Activated naive CD8-positive, alpha-beta T cell treated with anti-CD3 and anti-CD28 coated beads for 36 hours (primary cell): ENCODE results near the gene BATF2. TPM values are rescaled to one million over a fixed set of nuclear protein-coding genes. Genes with fewer than 3 reads are reported as not detected.
A peak's percentile ranks its signal among the peaks of the same experiment; 100 is the strongest.
"Not testable (repeated sequence)": the region's sequence is repeated elsewhere in the genome, so short reads cannot be mapped to it uniquely, and the experiment has no call there.

Experiments used
- DNase-seq: peaks from one replicate; pipeline ENCODE4 v3.0.0; 2021
- H3K27ac Mint-ChIP-seq: one replicate; pipeline ENCODE4 v1.8.0; 2022; ENCODE audit warnings: mild to moderate bottlenecking, moderate library complexity, mixed read lengths
- H3K27me3 Mint-ChIP-seq: one replicate; pipeline ENCODE4 v1.8.0; 2022; ENCODE audit warnings: mild to moderate bottlenecking, mixed read lengths
- H3K36me3 Mint-ChIP-seq: one replicate; pipeline ENCODE4 v1.8.0; 2021; ENCODE audit warnings: mild to moderate bottlenecking, mixed read lengths
- H3K4me1 Mint-ChIP-seq: one replicate; pipeline ENCODE4 v1.8.0; 2021; ENCODE audit warnings: mixed read lengths
- H3K4me3 Mint-ChIP-seq: one replicate; pipeline ENCODE4 v1.8.0; 2022; ENCODE audit warnings: mild to moderate bottlenecking, moderate library complexity, mixed read lengths
- H3K9me3 Mint-ChIP-seq: one replicate; pipeline ENCODE4 v1.8.0; 2022; ENCODE audit warnings: mixed read lengths
- total RNA-seq, 2 experiments: library from RNA; stranded (reverse); gene quantifications; one replicate each; pipeline ENCODE4 v1.2.3, GENCODE V29; 2021

The BATF2 gene
- total RNA-seq, 2 experiments from 2014 or later, result 0.08 TPM; not detected in 1

DNA sequence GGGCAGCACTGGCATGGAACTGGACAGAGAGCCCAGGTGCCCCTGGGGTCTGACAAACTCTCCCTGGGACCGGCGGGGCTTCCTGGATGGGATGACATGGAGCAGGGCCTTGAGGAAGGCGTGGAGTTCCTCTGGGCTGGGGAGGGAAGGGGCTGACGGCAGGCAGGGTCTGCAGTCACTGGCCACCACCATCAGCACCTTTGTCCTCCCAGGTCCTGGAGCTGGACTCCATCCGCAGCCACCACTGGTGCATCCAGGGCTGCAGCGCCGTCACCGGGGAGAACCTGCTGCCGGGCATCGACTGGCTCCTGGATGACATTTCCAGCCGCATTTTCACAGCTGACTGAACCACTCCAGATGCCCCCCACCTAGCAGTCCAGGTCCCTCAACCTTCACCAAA is 24.7 kb upstream of the BATF2 start:
- no peaks in the 10 kb centered on the region for H3K27me3 Mint-ChIP-seq

DNA sequence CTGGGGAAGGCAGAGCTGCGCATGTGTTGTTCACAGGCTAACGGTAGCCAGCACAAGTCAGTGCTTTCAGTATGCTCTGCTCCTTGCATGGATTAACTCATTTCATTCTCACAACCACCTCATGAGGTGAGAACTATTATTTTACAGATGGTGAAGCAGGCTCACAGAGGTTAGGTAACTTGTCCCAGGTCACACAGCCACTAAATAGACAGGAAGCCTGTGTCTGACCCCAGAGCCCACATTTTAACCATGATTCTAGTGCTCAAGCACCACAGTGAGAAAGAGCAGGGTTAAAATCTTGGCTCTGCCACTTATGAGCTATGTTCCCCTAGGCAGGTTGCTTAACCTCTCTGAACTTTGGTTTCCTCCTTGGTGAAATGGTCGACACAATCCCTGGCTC is 24.2 kb upstream of the BATF2 start:
- Mint-ChIP-seq H3K27ac (no peak overlapping the region), H3K4me1 (peaks cover 11% of the 10 kb centered on the region), H3K27me3 (no peaks in the 10 kb centered on the region), H3K36me3 (peaks cover 23% of the 10 kb centered on the region), H3K9me3 (no peaks in the 10 kb centered on the region), H3K4me3 (no peak overlapping the region)
- no peak for DNase-seq

More for the DNA sequence above, 24.7 kb upstream of the BATF2 start:
- no peak for DNase-seq
- peaks cover 18% of the 10 kb centered on the region for H3K36me3 Mint-ChIP-seq
- H3K4me1 Mint-ChIP-seq, result peaks cover 6% of the 10 kb centered on the region
- H3K27ac Mint-ChIP-seq, result no peak overlapping the region
- no peaks in the 10 kb centered on the region for H3K9me3 Mint-ChIP-seq
- no peak overlapping the region for H3K4me3 Mint-ChIP-seq

DNA sequence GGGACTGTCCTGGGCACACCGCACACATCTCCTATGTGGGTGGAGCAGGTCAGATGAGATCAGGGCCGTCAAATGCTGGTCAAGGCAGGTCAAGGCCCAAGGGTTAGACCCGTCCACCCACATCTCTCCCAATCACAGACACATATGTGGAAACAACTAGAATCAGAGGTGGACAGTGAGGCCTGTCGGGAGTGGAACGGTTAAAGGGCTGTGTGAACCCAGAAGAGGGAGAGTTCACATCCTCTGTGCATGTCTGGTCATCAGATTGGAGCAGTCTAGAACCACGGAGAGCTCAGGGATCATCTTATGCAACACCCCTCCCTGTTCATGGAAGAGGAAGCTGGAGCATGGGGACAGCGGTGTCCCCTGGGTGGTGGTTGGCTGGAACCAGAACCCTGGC is 23.1 kb upstream of the BATF2 start:
- Mint-ChIP-seq H3K27ac (no peak overlapping the region), H3K4me3 (no peak overlapping the region), H3K36me3 (peaks cover 28% of the 10 kb centered on the region), H3K9me3 (no peaks in the 10 kb centered on the region), H3K4me1 (peaks cover 16% of the 10 kb centered on the region), H3K27me3 (no peaks in the 10 kb centered on the region)
- no peak for DNase-seq

DNA sequence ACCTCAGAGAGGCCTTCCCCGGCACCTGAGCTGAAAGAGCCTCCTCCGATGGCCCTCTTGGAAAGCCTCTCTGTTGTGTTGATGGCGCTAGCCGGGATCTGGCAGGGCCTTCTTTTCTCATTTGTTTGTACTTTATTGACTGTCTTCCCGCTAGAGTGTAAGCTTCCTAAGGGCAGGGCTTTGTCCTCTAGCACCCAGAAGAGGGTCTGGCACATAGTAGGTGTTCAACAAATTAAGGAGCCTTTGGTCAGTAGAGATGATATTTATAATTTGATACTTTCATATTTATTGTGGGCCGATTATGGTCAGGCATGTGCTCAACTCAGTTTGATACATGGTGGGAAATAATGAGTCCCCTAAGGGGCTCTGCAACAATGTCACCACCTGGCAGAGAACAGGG is 21.2 kb upstream of the BATF2 start:
- Mint-ChIP-seq H3K36me3 (peaks cover 28% of the 10 kb centered on the region), H3K9me3 (no peaks in the 10 kb centered on the region), H3K4me1 (peaks cover 20% of the 10 kb centered on the region), H3K27ac (no peak overlapping the region), H3K27me3 (no peaks in the 10 kb centered on the region), H3K4me3 (no peak overlapping the region)
- DNase-seq, result no peak

DNA sequence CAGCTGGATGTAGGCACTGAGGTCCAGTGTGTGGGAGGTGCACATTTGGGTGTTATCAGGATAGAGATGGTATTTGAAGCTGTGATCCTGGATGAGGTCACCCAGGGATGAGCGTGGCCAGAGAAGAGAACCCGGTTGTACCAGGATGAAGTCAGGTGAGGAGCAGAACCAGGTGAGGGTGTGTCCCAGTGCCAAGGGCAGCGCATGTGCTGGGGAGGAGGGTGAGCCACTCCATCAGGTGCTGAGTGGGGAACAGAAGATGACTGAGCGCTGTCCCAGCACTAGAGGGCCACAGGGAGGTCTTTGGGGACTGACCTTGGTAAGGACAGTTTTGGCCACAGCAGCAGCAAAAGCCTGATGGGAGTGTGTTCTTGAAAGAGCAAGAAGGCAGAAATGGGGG is 19.9 kb upstream of the BATF2 start:
- peaks cover 28% of the 10 kb centered on the region for H3K36me3 Mint-ChIP-seq
- DNase-seq, result no peak
- no peak overlapping the region for H3K4me3 Mint-ChIP-seq
- H3K27ac Mint-ChIP-seq, result peak overlapping the region; percentile 34
- H3K9me3 Mint-ChIP-seq, result no peaks in the 10 kb centered on the region
- peaks cover 20% of the 10 kb centered on the region for H3K4me1 Mint-ChIP-seq
- no peaks in the 10 kb centered on the region for H3K27me3 Mint-ChIP-seq

DNA sequence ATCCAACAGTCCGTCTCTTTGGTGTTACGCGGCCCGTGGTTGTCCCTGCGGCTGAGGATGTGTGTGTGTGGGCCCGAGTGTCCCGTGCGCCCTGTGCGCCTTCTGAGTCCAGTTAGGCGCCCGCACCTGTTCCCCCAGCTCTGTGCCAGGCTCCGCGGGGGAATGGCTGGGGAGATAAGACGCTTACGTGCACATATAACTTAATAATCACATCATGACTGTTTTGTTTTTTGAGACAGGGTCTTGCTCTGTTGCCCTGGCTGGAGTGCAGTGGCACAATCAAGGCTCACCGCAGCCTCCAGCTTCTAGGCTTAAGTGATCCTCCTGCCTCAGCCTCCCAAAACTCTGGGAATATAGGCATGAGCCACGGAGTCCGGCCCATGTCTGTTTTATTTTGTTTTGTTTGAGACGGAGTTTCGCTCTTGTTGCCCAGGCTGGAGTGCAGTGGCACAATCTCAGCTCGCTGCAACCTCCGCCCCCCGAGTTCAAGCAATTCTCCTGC is 18.0 kb upstream of the BATF2 start:
- Mint-ChIP-seq H3K9me3 (no peaks in the 10 kb centered on the region), H3K36me3 (peaks cover 26% of the 10 kb centered on the region), H3K4me3 (peak overlapping the region; percentile 90), H3K27ac (peak overlapping the region; percentile 93), H3K4me1 (peaks cover 20% of the 10 kb centered on the region), H3K27me3 (no peaks in the 10 kb centered on the region)
- no peak for DNase-seq

DNA sequence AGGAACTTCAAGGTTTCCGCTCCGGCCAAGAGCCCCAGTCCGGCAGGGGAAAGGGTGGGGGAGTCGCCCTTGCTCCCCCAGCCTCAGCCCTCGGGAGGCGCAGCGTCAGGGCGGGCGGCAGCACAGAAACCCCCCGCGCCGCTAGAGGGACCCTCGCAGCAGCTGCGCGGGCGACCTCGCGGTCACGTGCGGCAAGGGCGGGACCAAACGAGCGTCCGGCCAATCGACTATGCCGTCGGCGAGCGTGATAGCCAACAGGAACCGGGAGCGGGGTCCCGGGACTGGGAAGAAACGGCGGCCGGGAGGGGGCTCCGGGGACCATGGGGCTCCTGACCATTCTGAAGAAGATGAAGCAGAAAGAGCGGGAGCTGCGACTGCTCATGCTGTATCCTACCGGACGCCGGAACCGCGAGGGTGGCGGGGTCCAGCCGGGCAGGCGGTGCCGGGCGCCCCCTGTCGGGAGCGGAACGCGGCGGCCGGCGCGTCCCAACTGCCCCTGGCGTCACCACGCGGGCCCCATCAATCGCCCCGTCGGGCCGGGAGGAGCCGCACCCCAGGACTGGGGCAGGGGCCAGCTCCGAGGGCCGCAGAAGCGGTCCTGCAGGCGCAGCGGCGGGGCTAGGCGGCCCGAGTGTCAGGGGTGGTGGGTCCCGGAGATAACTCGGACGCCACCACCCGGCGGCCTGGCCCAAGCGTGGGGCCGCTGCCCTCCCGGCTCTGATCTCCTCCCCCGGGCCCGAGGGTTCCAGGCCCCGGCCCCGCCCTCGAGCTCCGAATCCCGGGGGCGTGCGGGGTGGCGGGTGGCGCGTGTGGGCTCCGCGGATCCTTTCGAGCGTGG is 17.3 kb upstream of the BATF2 start, which contains the start of gene ARL2:
ARL2 (plus strand) TSS at position 273 of the 838 bp plus-strand sequence; CDS start at position 321, 48 bp downstream.
- Mint-ChIP-seq H3K4me1 (peaks cover 20% of the 10 kb centered on the region), H3K27ac (peak within 1 kb of the TSS; percentile 97), H3K27me3 (no peaks in the 10 kb centered on the region), H3K9me3 (no peaks in the 10 kb centered on the region), H3K36me3 (peaks cover 26% of the 10 kb centered on the region), H3K4me3 (peak within 1 kb of the TSS; percentile 90)
- peak; percentile 92 for DNase-seq

DNA sequence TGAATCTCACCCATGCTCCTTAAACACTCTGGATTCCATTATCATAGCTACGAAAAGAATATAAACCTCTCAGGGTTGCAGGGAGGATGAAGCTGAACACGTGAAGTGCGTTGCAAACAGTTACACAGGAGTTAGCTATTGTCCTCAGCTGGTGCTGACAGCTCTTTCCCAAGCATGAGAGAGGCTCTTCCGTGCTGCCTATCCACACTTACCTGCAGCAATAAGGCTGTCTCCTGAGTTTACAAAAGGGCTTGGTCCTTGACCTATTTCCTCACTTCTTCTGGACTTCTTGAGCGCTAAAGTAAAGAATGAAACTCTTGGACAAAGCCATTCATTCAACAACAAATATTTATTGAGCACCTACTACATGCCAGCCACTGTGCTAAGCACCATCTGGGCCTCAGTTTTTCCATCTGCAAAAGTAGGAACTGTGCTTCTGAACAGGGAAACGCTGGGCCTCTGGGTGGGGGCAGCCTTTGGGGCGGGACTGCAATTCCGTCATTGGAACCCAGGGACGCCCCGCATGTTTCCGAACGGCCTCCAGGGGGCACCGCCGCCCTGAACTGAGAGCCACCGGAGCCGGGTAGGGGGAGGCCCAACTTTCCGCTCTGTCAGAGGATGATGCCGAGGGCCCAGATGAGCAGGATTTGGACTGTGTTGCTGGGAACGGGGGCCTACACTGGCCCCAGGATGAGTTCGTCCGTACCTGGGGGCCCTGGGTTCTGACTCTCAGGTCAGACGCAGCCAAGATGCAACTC is 16.5 kb upstream of the BATF2 start:
- Mint-ChIP-seq H3K36me3 (peaks cover 26% of the 10 kb centered on the region), H3K4me3 (peak overlapping the region; percentile 85), H3K4me1 (peaks cover 20% of the 10 kb centered on the region), H3K27me3 (no peaks in the 10 kb centered on the region), H3K27ac (peak overlapping the region; percentile 97), H3K9me3 (no peaks in the 10 kb centered on the region)
- peak; percentile 93 for DNase-seq

DNA sequence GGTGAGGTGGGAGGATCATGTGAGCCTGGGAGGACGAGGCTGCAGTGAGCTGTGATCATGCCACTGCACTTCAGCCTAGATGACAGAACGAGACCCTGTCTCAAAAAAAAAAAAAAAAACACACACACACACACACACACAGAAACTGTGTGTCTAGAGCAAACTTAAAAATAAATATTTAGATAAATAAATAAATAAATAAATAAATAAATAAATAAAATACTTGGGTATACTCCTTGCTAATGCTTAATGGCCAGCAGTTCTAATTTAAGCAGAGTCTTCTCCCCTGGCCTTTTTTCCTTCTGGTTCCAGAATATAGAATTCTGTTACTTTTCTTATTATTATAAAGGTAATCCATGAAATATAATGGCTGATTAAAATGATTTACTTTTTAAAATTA is 12.1 kb upstream of the BATF2 start:
- Mint-ChIP-seq H3K27me3 (no peaks in the 10 kb centered on the region), H3K9me3 (no peaks in the 10 kb centered on the region), H3K27ac (no peak overlapping the region), H3K4me1 (peaks cover 4% of the 10 kb centered on the region), H3K36me3 (no peaks in the 10 kb centered on the region), H3K4me3 (no peak overlapping the region)
- no peak for DNase-seq

DNA sequence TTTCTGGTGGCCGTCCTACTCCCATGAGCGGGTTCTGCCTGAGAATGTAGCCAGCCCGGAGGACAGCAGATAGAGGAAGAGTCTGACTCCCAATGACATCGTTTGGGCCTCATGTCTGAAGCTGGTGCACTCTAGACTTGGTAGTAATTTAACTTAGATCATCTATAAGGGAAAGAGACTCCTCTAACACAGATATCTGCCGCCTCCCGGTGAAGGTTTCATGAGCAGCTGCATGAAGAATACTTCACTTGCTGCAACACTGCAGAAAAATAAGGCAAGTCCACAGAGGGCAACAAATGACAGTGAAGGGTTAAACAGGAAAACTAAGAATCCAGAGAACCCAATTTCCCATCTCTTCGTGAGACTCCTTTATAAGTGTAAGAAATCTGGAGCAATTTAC is 11.2 kb upstream of the BATF2 start:
- H3K4me3 Mint-ChIP-seq, result no peak overlapping the region
- no peak overlapping the region for H3K27ac Mint-ChIP-seq
- H3K4me1 Mint-ChIP-seq, result no peaks in the 10 kb centered on the region
- DNase-seq, result no peak
- no peaks in the 10 kb centered on the region for H3K36me3 Mint-ChIP-seq
- H3K9me3 Mint-ChIP-seq, result no peaks in the 10 kb centered on the region
- no peaks in the 10 kb centered on the region for H3K27me3 Mint-ChIP-seq

DNA sequence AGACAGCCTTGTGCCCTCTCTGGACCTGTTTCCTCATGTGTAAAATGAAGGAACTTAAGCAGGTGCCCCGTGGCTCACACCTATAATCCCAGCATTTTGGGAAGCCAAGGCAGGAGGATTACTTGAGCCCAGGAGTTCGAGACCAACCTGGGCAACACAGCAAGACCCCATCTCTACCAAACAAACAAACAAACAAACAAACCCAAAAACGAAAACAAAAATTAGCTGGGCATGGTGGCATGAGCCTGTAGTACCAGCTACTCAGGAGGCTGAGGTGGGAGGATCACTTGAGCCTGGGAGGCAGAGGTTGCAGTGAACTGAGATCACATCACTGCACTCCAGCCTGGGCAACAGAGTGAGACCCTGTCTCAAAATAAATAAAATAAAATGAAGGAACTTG is 7.2 kb upstream of the BATF2 start:
- DNase-seq, H3K27me3 Mint-ChIP-seq, H3K27ac Mint-ChIP-seq, H3K4me1 Mint-ChIP-seq, H3K36me3 Mint-ChIP-seq, H3K9me3 Mint-ChIP-seq, H3K4me3 Mint-ChIP-seq: not testable (repeated sequence)

DNA sequence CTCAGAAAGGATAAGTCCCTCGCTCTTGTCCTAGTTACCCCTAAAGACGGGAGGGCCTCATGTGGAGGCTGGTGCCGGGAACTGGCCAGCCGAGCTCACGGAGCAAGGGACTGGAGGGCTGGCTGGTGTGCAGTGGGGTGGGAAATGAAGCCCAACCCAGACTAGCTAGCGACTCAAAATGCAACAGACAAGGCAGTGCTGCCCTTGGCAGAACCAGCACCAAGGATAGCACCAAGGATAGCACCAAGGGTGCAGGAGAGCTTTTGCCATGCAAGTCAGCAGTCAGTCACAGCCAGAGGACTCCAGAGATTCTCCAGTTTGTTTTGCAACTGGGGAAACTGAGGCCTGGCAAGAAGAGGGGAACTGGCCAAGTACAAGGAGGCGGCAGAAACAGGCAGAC is 6.5 kb upstream of the BATF2 start:
- Mint-ChIP-seq H3K27ac (no peak overlapping the region), H3K27me3 (no peaks in the 10 kb centered on the region), H3K4me1 (peaks cover 7% of the 10 kb centered on the region), H3K4me3 (no peak overlapping the region), H3K36me3 (no peaks in the 10 kb centered on the region), H3K9me3 (no peaks in the 10 kb centered on the region)
- no peak for DNase-seq

DNA sequence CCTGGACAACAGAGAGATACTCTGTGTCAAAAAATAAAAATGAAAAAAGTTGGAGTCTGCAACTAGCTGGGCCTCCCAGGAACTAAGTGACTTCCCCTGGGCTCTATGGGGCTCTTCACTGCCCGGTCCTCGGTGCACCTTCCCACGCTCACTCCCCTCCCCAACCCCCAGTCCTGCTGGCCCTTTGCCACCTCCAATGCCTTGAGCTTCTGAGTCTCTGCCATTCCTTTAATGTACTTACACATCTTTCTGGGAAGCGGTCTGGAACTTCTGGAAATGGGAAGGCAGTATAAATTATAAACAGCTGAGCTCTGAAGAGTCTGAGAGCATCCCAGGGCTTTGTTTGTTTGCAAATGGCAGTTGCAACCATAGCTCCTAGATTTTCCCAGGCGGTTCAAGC is 5.9 kb upstream of the BATF2 start:
- Mint-ChIP-seq H3K4me1 (peaks cover 10% of the 10 kb centered on the region), H3K27ac (no peak overlapping the region), H3K36me3 (no peaks in the 10 kb centered on the region), H3K9me3 (no peaks in the 10 kb centered on the region), H3K4me3 (no peak overlapping the region), H3K27me3 (no peaks in the 10 kb centered on the region)
- DNase-seq, result no peak

DNA sequence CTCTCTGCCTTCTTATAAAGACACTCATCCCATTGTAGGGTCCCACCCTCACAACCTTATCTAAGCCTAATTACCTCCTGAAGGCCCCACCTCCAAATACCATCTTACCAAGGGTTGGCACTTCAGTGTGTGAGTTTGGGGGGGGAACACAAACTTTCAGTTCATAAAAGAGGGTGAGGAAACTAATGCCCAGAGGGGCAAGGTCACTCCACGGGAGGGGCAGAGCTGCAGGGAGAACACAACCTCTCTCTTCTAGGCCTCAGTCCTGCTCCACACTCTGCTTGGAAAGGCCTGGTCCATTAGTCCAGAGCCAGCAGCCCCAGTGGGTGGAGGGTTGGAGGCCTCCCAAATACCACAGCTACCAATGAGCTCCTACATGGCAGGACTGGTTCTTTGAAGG is 2.7 kb upstream of the BATF2 start:
- Mint-ChIP-seq H3K4me1 (peaks cover 17% of the 10 kb centered on the region), H3K27ac (no peak overlapping the region), H3K4me3 (no peak overlapping the region)

DNA sequence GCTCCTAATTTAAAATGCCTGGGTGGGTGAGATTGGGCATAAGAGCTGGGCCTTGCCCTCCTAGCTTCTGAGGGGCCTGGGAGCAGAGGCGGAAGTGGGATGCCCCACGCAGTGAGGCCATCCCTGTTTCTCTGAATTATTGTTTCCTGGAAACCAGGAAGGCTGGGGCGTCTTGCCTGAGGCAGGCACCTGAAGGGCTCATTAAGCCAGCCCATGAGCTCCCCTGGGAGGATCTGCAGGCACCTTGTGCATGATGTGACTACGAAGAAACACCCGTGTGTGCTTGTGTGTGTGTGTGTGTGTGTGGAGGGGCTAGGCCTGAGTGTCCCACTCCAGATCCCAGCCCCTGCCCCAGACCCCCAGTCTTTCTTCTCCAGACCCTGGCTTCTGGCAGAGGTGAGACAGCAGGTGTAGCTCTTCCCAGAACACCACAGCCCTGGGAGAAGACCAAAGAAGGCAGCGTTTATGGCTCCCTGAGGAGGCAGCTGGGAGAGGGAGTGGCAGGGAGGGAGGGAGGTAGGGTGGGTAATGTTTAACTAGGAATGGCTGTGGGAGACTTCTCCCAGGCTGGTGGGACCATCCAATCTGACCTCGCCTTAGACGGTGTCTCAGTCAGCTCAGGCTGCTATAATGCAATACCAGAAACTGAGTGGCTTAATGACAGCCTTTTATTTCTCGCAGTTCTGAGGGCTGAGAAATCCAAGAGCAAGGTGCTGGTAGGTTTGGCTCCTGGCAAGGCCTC is 2.1 kb upstream of the BATF2 start:
- Mint-ChIP-seq H3K27me3 (peaks cover 11% of the 10 kb centered on the region), H3K36me3 (no peaks in the 10 kb centered on the region), H3K4me3 (no peak overlapping the region), H3K27ac (peak overlapping the region; percentile 73), H3K4me1 (peaks cover 17% of the 10 kb centered on the region), H3K9me3 (no peaks in the 10 kb centered on the region)
- DNase-seq, result no peak

More for the DNA sequence above, 2.7 kb upstream of the BATF2 start:
- no peak for DNase-seq
- peaks cover 6% of the 10 kb centered on the region for H3K27me3 Mint-ChIP-seq
- H3K9me3 Mint-ChIP-seq, result no peaks in the 10 kb centered on the region
- H3K36me3 Mint-ChIP-seq, result no peaks in the 10 kb centered on the region
